Gastrocnemius medialis (tissue), 4 donors: ENCODE results near the gene CDH18.

ENCODE experiments used
- POLR2A ChIP-seq, 2 donors: fragments of 450-650 bp; IDR thresholded peaks; one replicate each; pipeline ENCODE4 v1.6.1; 2017; ENCODE audit warnings: antibody characterized with exemption in 2 of 2, mild to moderate bottlenecking in 2 of 2, moderate library complexity in 2 of 2
- TF ChIP-seq, protein P1 (sequence below), 5 experiments: fragments of 450-650 bp in 3 of 5; fragments of 200-600 bp in 2 of 5; sonication (generic) in 2 of 5; IDR thresholded peaks in 4 of 5; conservative IDR thresholded peaks in 1 of 5; 1 replicate in 4 of 5; 2 replicates in 1 of 5; pipeline ENCODE4 v1.5.1; 2016 to 2019; ENCODE audit warnings: antibody characterized with exemption in 5 of 5, mild to moderate bottlenecking in 3 of 5, moderate library complexity in 3 of 5

DNA sequence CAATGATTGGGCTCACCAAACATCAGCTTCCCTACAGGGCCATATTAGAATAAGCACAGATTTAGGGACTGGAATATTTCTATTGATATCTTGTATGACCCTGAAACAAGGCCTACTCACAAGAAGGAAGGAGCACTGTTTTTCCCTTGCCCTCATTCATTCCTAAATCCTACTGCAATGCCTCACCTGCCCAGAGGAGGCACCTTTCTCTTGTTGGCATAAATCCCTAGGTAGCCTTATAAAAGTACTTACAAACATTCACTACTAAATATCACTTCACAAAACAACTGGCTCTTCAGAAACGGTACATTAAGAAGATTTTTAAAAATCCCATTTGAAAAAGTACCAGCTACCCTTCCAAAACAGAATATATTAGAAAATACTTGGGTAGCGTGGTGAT lies 449.4 kb downstream of the CDH18 start:
- TF ChIP-seq, protein P1, sequence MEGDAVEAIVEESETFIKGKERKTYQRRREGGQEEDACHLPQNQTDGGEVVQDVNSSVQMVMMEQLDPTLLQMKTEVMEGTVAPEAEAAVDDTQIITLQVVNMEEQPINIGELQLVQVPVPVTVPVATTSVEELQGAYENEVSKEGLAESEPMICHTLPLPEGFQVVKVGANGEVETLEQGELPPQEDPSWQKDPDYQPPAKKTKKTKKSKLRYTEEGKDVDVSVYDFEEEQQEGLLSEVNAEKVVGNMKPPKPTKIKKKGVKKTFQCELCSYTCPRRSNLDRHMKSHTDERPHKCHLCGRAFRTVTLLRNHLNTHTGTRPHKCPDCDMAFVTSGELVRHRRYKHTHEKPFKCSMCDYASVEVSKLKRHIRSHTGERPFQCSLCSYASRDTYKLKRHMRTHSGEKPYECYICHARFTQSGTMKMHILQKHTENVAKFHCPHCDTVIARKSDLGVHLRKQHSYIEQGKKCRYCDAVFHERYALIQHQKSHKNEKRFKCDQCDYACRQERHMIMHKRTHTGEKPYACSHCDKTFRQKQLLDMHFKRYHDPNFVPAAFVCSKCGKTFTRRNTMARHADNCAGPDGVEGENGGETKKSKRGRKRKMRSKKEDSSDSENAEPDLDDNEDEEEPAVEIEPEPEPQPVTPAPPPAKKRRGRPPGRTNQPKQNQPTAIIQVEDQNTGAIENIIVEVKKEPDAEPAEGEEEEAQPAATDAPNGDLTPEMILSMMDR (IDR thresholded peaks at IDR 0.05 in 4 of 5, conservative IDR thresholded peaks at IDR 0.05 in 1 of 5): no peak
- no peak for TF ChIP-seq POLR2A (IDR thresholded peaks at IDR 0.05)
